ENCODE measurements around the gene CD22. TPM values are rescaled to one million over a fixed set of nuclear protein-coding genes. Genes with fewer than 3 reads are reported as not detected.

Gene CD22
- total and polyA plus RNA-seq, 2 donors (not counting 3 experiments of a cell fraction or from before 2014, with no cell fraction given), result not detected

- DNase-seq (ENCODE audit: low read depth, low spot score) (no peak), FAIRE-seq (no peak)
- H3K9me3 ChIP-seq (replicated peaks; ENCODE audit: control insufficient read depth, insufficient read depth, low read length), result no peaks in the 10 kb centered on the region
- no peak overlapping the region for H3K27ac ChIP-seq (ENCODE audit: insufficient read depth, low read depth, low read length)
- intact Hi-C loops (cut with micrococcal nuclease) (no loop called here), dilution Hi-C loops (cut with MboI; ENCODE audit: extremely low pct_ligation_motif_present, low sequenced_read_pairs) (no loop called here)
- no peak overlapping the region for H3K4me3 ChIP-seq (replicated peaks in 1 of 3; ENCODE audit: insufficient read depth in 1 of 3, low read depth in 1 of 3, low read length in 3 of 3)
- no TSS peak for BruUV-seq (replicated peaks)
- TF ChIP-seq EZH2 (IDR thresholded peaks at IDR 0.05; ENCODE audit: borderline replicate concordance, low read depth, low read length, severe bottlenecking), result no peak
- no peak for TF ChIP-seq CTCF (IDR thresholded peaks at IDR 0.05; ENCODE audit: extremely low read depth in 1 of 2, insufficient read depth in 1 of 2, low read depth in 1 of 2, low read length in 2 of 2)
- TF ChIP-seq MYC (IDR thresholded peaks at IDR 0.05; ENCODE audit: low read depth, low read length), result no peak
- TF ChIP-seq POLR2A (IDR thresholded peaks at IDR 0.05; ENCODE audit: low read depth, low read length), result no peak
- TF ChIP-seq MAX (IDR thresholded peaks at IDR 0.05; ENCODE audit: insufficient read depth, insufficient read length), result no peak
- no peak for TF ChIP-seq JUN (IDR thresholded peaks at IDR 0.05; ENCODE audit: borderline replicate concordance, insufficient read depth, insufficient read length, low read depth)
- TF ChIP-seq FOS (IDR thresholded peaks at IDR 0.05; ENCODE audit: borderline replicate concordance, insufficient read depth, low read length), result no peak
- no peak for TF ChIP-seq GATA2 (IDR thresholded peaks at IDR 0.05; ENCODE audit: insufficient read depth, insufficient read length, low read depth, low read length)
- TF ChIP-seq POLR2AphosphoS5 (IDR thresholded peaks at IDR 0.05; ENCODE audit: insufficient read depth, low read depth, low read length), result no peak
- no peaks in the 10 kb centered on the region for H3K36me3 ChIP-seq (ENCODE audit: control insufficient read depth in 2 of 2, extremely low read depth in 1 of 2, insufficient read depth in 2 of 2, low read length in 2 of 2)
- CTCF ChIA-PET, result no interaction called here
- no peaks in the 10 kb centered on the region for H3K27me3 ChIP-seq (ENCODE audit: control insufficient read depth in 2 of 2, insufficient read depth in 2 of 2, low read length in 2 of 2)
- H3K9ac ChIP-seq (replicated peaks; ENCODE audit: extremely low read depth, insufficient read depth, low read length), result no peak overlapping the region
- no peaks in the 10 kb centered on the region for H3K4me1 ChIP-seq (ENCODE audit: control insufficient read depth, extremely low read depth, insufficient read depth, low read length)
- no peaks in the 10 kb centered on the region for H3K9me1 ChIP-seq (replicated peaks; ENCODE audit: control insufficient read depth, extremely low read depth, insufficient read depth, low read length)
- no peaks in the 10 kb centered on the region for H4K20me1 ChIP-seq (replicated peaks; ENCODE audit: control insufficient read depth, extremely low read depth, insufficient read depth, low read length)
- POLR2A ChIA-PET, result no interaction called here
- H3K79me2 ChIP-seq (ENCODE audit: control insufficient read depth, insufficient read depth, low read length), result no peaks in the 10 kb centered on the region
- no peak overlapping the region for H3K4me2 ChIP-seq (ENCODE audit: insufficient read depth, low read length)
- no peak overlapping the region for H2AFZ ChIP-seq (ENCODE audit: low read depth, low read length)
Observed at GRCh38 chr19:35292421-35293362, 36.3 kb upstream of the CD22 start.
